Left renal pelvis (tissue), 4 donors: Measurements from ENCODE around the gene ISCA1. TPM values are rescaled to one million over a fixed set of nuclear protein-coding genes. Genes with fewer than 3 reads are reported as not detected.

Experiments used
- DNase-seq, 4 donors: peaks; one replicate each; pipeline ENCODE4 v3.0.0-alpha.2; 2013; ENCODE audit warnings: low read depth in 4 of 4, low spot score in 3 of 4
- polyA plus RNA-seq, 4 donors: library from polyadenylated mRNA; unstranded; fragments of 120-200 nt; gene quantifications; one replicate each; pipeline ENCODE4 v1.2.1, GENCODE V29; 2013; ENCODE audit not compliant: insufficient read length in 4 of 4

Gene ISCA1
- polyA plus RNA-seq, 4 donors, result 50.8 to 73.9 (median 60.9) TPM

DNA sequence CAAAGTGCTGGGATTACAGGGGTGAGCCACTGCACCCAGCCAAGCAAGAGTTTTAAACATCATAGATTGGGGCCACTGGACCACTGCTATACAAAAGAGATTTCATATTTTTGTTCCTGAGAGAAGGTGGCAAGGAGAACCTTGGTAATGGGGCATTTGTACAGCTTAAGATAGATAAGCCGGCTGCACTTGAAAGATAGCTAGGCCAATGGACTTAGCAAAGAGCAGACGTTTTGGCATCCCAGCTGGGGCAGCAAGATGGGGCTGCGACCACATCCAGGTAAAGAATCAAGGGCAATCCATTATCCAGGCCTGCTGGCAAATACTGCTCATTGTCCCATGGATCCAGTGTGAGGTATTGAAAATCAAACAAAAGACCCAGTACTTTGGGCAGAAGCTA, 3.9 kb upstream of the ISCA1 start:
- no peak for DNase-seq

DNA sequence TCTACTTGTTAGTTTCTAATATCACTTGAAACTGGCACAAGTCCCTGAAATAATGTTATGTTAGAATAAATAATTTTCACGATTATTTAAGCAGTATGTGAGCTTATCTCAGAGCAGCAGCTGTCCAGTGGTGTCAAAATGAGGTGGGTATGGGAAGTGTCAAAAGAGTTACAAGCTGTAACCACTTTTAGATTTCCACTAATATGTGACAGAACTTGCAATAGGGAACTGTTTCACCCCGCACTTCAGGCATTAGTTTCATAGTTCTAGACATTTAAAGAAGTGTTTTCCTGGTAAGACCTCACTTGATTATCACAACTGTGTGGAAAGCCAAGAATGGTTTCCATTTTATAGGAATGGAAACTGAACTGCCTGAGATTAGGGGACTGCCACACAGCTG, 2.9 kb upstream of the ISCA1 start:
- no peak for DNase-seq

DNA sequence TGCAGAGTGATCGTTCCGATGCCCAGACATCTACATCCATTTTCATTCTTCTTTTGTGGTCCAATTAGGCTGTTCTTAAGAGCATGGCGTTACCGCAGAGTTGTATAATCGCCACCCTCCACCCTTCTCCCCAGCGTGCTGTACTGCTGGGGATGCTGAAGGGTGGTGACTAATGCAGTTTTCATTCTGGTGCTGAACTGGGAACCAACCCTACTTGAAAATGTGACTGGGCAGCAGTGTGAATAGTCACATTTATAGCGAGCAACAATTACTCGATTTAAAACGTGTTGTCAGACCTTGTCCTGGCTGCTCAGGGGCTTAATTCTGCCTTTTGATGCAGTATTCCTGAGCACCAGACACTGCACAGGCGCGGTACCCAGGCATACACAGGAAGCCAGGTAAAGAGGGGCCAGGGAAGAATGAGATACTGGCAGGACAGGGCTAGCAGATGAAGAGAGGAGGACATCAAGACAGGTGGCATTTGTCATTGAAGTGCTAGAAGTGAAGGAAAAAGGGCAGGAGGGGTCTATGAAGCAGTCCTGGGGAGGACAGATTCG, 719 bp upstream of the ISCA1 start:
- no peak for DNase-seq

DNA sequence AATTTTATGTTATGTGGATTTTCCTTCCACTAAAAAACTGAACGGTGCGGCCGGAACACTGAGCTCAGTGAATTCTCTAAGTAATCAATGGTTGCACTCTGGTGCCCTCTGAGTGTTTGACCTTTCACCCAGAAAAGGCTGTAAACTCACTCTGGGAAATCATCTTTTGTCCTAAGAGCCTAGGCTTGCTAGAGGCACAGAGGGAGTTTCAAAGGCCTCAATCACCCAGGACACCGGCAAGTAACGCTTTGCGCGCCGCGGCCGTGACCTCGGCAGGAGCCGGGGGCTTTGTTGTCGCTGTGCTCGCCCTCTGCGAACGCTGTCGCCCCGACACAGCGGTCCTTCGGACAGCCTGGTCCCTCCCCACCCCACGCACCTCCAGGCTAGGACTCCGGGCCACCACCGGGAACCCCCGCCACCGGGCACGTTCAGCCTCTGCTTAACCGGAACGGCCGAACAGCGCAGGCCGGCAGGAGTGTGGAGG, 703 bp downstream of the ISCA1 start:
- no peak for DNase-seq

DNA sequence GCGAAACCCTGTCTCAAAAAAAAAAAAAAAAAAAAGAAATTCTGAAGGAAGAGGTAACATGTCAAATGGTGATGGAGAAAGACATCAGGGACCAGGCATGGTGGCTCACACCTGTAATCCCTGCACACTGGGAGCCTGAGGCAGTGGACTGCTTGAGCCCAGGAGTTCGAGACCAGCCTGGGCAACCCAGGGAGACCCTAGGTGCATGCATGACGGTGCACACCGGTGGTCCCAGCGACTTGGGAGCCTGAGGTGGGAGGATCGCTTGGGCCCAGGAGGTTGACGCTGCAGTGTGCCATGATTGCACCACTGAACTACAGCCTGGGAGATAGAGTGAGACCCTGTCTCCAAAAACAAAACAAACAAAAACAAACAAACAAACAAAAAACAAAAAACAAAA, 1.8 kb downstream of the ISCA1 start:
- no peak for DNase-seq

DNA sequence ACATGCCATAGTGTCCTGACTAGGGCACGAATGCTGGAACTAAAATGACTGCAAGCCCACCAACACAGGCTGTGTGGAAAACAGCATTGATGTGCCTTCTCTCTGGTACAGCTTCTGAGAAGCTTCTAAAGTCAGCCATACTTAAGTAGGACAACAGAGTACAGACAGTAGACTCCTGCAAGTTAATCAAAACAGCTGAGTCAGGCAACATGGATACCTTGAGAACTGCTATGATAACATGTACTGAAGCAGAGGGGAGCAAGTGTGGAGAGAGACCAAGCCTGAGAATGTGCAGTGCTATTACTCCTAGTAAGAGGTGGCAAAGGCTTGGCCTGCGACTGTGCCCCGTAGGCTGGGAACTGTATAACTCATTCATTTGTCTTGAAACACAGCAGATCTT, 2.5 kb downstream of the ISCA1 start:
- no peak for DNase-seq

DNA sequence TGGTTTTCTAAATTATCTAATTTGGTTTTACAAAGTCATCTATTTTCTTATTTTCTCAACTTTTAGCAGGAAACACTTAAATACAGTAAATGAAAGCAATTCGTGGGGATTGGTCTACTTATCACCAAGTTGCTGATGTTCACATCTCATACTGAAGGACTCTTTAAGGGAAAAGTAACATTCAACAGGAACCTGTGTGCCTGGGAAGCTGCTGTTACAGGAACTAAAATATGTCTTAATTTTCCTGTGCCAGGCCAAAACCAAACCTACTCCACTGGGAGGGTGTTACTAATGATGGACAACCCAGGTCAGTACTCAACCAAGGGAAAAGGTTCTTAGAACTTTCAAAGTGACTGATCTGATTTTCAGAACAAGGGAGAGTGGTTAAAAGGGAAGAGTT, 5.3 kb downstream of the ISCA1 start:
- no peak for DNase-seq

DNA sequence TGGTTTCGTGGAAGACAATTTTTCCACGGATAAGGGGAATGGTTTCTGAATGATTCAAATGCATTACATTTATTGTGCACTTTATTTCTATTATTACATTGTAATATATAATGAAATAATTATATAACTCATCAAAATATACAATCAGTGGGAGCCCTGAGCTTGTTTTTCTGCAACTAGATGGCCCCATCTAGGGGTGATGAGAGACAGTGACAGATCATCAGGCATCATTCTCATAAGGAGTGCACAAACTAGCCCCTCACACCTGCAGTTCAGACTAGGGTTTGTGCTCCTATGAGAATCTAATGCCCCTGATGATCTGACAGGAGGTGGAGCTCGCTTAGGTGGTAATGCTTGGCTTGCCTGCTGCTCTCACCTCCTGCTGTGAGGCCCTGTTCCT, 6.4 kb downstream of the ISCA1 start:
- no peak for DNase-seq

DNA sequence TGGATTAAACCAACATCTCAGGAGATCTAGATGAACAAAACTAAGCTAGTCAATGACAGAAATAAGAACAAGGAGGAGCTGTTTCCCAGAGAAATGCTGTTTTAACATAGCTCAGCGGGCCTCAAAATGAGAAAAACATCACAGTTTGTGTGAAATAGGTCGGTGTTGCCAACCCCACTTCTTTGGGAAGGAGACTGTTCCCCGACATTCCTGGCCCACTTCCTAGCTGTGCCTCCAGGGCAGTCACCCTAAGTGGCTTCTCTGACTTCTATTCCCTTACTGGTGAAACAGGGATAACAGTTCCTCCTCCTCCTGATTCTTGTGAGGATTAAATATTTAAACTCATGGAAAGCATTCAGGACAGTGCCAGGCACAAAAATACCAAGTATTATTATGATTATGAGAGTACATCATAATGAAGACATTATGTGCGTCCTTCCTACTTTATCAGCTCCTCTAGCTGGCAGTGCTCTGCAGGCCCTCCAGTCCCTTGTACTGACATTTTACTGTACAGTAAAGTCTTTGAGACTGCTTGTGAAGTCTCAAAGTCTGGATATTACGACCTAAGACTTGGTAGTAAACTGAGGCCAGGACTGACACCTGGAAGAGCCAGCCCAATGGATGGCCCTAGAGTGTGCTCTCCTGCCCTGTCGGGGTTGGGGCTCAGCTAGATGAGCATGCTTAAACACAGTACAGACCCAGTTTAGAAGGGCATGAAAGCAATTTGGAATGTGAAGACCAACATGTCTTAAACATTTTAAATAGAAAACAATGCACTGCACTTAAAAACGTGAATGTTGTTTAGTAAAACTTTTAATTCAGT, 7.3 kb downstream of the ISCA1 start:
- DNase-seq, result no peak

DNA sequence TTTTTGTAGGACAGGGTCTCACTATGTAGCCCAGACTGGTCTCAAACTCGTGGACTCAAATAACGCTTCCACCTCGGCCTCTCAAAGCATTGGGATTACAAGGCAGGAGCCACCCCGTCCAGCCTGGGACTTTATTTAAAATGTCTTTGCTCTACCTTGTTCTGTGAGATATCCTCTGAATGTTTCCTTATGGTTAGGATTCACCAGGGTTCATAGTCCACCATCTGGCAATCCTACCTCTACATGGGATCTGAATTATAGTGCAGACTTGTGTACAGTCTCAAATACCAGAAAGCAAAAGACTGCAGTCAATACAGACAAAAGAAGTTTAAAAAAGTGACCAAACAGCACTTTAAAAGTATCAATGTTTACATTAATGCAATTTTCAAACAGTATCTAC, 10.1 kb downstream of the ISCA1 start:
- no peak for DNase-seq

DNA sequence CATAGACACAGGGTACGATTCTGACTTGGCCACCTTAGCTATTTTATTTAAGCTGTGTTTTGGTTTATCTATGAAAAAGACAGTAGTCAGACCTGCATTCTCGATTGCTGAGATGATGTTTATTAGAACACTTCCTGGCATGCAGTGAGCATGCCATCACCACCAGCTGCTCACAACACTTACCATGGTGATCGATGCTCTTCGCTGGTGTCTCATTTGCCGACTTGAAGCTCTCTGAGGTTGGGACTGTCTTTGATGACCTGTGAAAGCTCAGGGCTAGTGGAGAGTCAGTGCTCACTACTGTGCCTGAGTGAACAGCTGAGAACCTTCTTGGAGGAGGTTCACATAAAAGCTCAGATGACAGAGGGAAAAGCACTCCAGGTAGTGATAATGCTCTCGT, 18.5 kb downstream of the ISCA1 start:
- no peak for DNase-seq

DNA sequence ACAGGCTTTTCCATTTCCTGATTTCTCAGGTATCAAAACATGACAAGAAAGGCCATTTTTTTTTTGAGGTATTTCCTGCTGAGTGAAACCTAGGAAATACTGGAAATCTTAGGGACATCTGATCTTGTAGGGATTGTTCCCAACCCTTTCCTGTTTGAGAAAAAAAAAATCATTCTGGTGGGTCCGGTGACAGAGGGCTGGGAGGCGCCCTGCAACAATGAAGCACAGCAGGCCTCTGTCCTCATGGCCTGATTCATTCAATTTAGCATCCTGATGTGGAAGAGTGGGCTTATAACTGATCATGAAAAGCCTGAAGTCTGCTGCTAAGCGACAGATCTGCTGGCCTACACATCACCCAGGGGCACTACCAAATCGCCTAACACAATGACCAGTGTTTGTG, 19.8 kb downstream of the ISCA1 start:
- DNase-seq, result no peak

DNA sequence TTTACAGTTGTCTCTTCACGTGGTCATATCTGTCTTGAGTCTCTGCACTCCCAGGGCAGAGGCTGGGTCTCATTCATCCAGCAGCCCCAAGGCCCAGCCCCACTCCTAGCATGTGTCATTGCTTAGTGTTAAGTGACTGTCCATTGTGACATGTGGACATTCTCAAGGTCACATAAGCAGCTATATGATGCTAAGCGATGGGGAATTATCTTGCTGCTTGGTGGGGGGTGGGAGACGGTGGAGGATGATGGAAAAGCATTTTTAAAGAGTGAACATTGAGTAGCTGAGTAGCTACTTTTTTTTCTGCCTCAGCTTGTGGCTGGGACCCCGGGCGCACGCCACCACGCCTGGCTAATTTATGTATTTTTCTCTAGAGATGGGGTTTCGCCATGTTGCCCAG, 22.8 kb downstream of the ISCA1 start, which contains the start of gene C9orf153:
C9orf153 (minus strand) TSS at position 101 of the 400 bp plus-strand sequence. CDS start 30,054 bp downstream, outside the sequence.
- DNase-seq, result no peak

DNA sequence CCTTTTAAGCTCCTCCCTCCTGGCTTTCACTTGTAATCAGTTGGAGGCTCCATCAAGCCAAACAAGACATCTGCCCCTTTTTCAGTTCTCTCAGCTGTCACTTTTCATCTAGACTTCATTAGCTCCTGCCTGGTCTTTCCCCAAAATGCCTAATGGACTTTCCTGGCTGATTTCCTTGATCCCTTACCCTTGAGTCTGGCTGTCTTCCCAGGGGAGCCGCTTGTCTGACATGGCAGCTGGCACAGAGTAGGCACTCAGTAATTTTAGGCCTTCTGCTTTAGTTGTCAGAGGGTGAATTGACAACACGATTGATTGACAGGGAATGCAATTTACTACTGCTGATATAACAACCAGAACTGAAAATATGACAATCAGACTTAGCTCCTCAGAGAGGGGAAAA, 24.9 kb downstream of the ISCA1 start:
- DNase-seq, result no peak

DNA sequence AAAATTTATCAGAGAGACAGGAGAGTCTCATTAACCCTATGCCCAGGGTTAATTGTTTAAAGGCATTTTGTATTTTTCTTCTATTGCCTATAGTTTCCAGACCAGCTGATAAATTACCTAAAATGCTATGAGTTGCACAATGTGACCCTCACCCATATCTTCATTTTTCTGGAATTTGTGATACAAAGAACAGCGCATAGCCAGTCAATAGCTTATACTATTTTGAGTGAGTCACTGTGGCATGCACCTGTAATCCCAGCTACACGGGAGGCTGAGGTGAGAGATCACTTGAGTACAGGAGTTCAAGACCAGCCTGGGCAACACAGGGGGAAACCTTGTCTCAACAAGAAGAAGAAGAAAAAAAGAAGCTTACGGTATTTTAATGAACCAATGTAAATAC, 25.7 kb downstream of the ISCA1 start:
- no peak for DNase-seq

DNA sequence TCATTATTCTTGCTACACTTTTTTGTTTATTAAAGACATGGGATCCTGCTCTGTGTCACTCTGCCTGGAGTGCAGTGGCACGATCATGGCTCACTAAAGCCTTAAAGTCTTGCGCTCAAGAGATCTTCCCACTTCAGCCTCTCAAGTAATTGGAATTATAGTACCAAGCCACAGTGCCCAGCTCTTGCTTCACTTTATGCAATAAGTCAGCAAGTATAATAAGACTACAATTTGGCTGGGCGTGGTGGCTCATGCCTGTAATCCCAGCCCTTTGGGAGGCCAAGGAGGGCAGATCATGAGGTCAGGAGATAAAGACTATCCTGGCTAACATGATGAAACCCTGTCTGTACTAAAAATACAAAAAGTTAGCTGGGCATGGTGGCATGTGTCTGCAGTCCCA, 28.8 kb downstream of the ISCA1 start:
- DNase-seq, result no peak

DNA sequence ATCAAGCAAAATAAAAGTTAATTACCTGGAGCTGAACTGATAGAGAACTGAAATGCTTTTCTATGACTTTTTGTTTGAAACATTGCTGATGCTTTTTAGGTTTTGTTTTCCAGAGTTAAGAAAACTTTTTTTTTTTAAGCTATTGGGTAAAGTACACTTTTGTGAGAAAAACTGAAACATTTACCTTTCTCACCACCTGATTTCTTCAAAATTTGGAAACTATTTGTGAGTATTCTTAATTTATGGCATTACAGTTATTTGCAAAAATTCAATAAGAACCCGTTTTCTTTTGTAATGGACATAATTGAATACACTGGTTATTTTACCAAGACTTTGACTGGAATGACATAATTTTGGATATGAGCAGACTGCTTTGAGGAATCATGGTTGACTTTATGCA, 29.5 kb downstream of the ISCA1 start:
- no peak for DNase-seq

DNA sequence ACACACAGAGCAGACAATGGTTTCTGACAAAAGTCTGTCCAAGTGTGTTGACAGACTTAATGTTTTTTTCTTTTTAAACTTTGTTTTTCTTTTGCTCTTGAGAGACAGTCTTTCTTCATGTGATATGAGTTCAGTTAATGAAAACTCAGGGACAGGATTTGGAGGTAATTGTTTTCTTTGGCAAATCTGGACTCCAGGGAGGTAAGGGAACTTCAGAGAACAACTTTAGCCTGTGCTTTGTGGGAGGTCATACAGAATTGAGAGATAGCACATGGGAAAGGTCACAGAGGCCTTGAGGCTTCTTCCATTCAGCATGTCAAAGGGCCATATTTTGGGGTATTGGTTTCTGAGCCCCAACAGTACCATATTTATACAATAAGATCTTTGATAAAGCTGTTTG, 32.2 kb downstream of the ISCA1 start:
- no peak for DNase-seq

DNA sequence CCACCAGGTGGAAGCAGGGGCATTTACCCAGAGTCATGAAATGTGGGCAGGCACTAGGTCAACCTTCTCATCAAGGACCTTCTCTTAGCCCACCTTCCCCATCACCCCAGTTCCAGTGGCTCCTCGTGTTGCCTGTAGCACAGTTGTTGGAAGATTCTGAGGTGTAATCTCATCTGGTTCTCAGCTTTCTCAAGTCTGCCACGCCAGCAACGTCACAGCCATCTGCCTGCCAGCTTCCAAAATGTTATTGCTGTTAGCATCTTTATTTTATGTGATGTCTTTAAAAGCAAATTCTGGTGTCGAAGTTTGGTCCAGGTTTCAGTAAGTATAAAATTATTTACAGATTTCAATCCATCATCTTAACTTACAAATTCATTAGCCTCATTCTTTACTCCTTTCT, 33.6 kb downstream of the ISCA1 start:
- DNase-seq, result no peak

DNA sequence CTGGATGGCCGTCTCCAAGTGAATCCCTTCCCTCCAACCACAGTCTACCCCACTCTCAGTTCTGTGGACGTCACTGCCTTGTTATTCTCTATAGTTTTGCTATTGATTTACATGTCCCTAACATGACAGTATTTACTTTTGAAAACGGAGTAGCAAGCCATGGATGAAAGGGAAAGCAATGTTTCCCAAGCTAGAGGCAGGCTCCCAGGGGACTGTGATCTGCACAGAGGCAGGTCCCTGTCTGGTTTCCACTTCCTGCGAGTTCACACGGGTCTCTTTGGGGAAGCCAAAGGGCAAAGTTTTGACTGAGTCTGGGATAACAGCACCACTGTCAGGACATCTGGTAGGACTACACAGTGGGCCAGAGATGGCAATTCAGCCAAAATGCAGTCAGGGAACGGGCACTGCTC, 35.6 kb downstream of the ISCA1 start:
- no peak for DNase-seq

DNA sequence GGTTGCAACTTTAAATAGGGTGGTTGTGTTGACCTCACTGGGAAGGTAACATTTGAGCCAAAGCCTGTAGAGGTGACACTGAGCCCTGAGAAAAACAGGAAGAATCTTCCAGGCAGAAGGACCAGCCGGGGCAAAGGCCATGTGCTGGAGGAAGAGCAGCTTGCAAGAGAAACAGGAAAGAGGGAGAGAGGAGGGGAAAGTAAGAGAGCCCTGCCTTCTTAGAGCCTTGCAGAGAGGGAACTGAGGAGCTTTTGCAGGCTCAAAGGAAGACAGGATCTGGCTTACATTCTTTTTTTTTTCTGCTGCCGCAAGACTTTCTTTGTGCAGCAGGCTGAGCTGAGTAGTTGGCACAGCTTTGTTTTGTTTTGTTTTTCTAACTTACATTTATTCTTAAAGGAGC, 40.3 kb downstream of the ISCA1 start:
- DNase-seq, result no peak

DNA sequence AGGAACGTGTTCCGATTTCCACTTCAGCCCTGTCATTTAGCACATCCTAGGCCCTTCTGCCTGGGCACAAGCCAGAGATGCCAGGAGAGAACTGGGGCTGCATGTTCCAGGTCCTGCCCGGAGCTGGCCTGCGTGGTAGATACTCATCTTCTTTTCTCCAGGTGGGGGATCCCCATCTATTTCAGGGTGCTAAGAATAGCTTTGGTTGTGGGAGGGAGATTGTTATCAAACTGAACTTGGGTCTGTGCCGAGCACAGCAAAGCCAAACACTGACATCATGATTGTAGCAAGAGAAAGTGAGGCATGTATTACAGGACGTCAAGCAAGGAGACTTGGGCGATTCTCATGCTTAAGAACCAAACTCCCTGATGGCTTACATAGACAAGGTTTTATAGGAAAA, 41.1 kb downstream of the ISCA1 start:
- no peak for DNase-seq
